Measurements from ENCODE around the gene KLHL29. TPM values are rescaled to one million over a fixed set of nuclear protein-coding genes. Genes with fewer than 3 reads are reported as not detected.
A peak's percentile ranks its signal among the peaks of the same experiment; 100 is the strongest.

The KLHL29 gene
- total RNA-seq, 1 donor from 2014 or later, result 8.4 TPM

GRCh38 chr2:23640711-23641110 lies 255.7 kb downstream of the KLHL29 start:
- peaks cover 22% of the 10 kb centered on the region for H3K4me1 Mint-ChIP-seq
- TF ChIP-seq CTCF (conservative IDR thresholded peaks at IDR 0.05), result no peak
- no peak overlapping the region for H3K27ac Mint-ChIP-seq (ENCODE audit: unreplicated experiment)
- no peaks in the 10 kb centered on the region for H3K9me3 Mint-ChIP-seq
- no peaks in the 10 kb centered on the region for H3K36me3 Mint-ChIP-seq (ENCODE audit: low read depth)
- H3K27me3 Mint-ChIP-seq (ENCODE audit: low read depth), result no peaks in the 10 kb centered on the region
- no peak for DNase-seq (ENCODE audit: low read depth, low spot score)
- no peak overlapping the region for H3K4me3 Mint-ChIP-seq

GRCh38 chr2:23642516-23642915 lies 257.5 kb downstream of the KLHL29 start:
- Mint-ChIP-seq H3K4me1 (peaks cover 7% of the 10 kb centered on the region), H3K36me3 (ENCODE audit: low read depth) (no peaks in the 10 kb centered on the region), H3K27me3 (ENCODE audit: low read depth) (no peaks in the 10 kb centered on the region), H3K4me3 (no peak overlapping the region), H3K27ac (ENCODE audit: unreplicated experiment) (no peak overlapping the region), H3K9me3 (no peaks in the 10 kb centered on the region)
- no peak for TF ChIP-seq CTCF (conservative IDR thresholded peaks at IDR 0.05)
- no peak for DNase-seq (ENCODE audit: low read depth, low spot score)

- Mint-ChIP-seq H3K27me3 (ENCODE audit: low read depth) (no peaks in the 10 kb centered on the region), H3K36me3 (ENCODE audit: low read depth) (no peaks in the 10 kb centered on the region), H3K4me1 (peaks cover 9% of the 10 kb centered on the region), H3K9me3 (no peaks in the 10 kb centered on the region), H3K4me3 (no peak overlapping the region), H3K27ac (ENCODE audit: unreplicated experiment) (no peak overlapping the region)
- no peak for DNase-seq (ENCODE audit: low read depth, low spot score)
- TF ChIP-seq CTCF (conservative IDR thresholded peaks at IDR 0.05), result no peak
Observed at GRCh38 chr2:23645230-23645808, 260.3 kb downstream of the KLHL29 start.

- Mint-ChIP-seq H3K27ac (ENCODE audit: unreplicated experiment) (no peak overlapping the region), H3K9me3 (no peaks in the 10 kb centered on the region), H3K4me1 (peaks cover 9% of the 10 kb centered on the region), H3K27me3 (ENCODE audit: low read depth) (no peaks in the 10 kb centered on the region), H3K4me3 (no peak overlapping the region), H3K36me3 (ENCODE audit: low read depth) (no peaks in the 10 kb centered on the region)
- DNase-seq (ENCODE audit: low read depth, low spot score), result no peak
- TF ChIP-seq CTCF (conservative IDR thresholded peaks at IDR 0.05), result no peak
Observed at GRCh38 chr2:23647563-23647962, 262.6 kb downstream of the KLHL29 start.

GRCh38 chr2:23649303-23649702 lies 264.3 kb downstream of the KLHL29 start:
- H3K9me3 Mint-ChIP-seq, result no peaks in the 10 kb centered on the region
- TF ChIP-seq CTCF (conservative IDR thresholded peaks at IDR 0.05), result no peak
- no peak for DNase-seq (ENCODE audit: low read depth, low spot score)
- H3K27me3 Mint-ChIP-seq (ENCODE audit: low read depth), result no peaks in the 10 kb centered on the region
- H3K27ac Mint-ChIP-seq (ENCODE audit: unreplicated experiment), result peak overlapping the region; percentile 84
- no peak overlapping the region for H3K4me3 Mint-ChIP-seq
- no peaks in the 10 kb centered on the region for H3K36me3 Mint-ChIP-seq (ENCODE audit: low read depth)
- H3K4me1 Mint-ChIP-seq, result peaks cover 9% of the 10 kb centered on the region
